Mesodermal cell (in vitro differentiated cells): ENCODE results near the gene GRPEL2.

Experiments
- H3K27ac ChIP-seq: 2 replicates; pipeline ENCODE4 v1.7.0; 2013; ENCODE audit warnings: mild to moderate bottlenecking, low read depth, low read length, moderate library complexity; ENCODE audit not compliant: severe bottlenecking
- H3K36me3 ChIP-seq: 2 replicates; pipeline ENCODE4 v1.7.1; 2013; ENCODE audit warnings: mild to moderate bottlenecking, low read length, moderate library complexity; ENCODE audit not compliant: control insufficient read depth, insufficient read depth
- H3K4me1 ChIP-seq: one replicate; pipeline ENCODE4 v1.7.1; 2013; ENCODE audit warnings: mild to moderate bottlenecking, low read length; ENCODE audit not compliant: insufficient read depth, control insufficient read depth, poor library complexity, severe bottlenecking
- H3K4me3 ChIP-seq: 2 replicates; pipeline ENCODE4 v1.7.0; 2013; ENCODE audit warnings: low read length, control low read depth, mild to moderate bottlenecking; ENCODE audit not compliant: insufficient read depth, poor library complexity, severe bottlenecking; ENCODE audit errors: extremely low read depth
- H3K9me3 ChIP-seq: 2 replicates; pipeline ENCODE4 v1.7.1; 2013; ENCODE audit warnings: mild to moderate bottlenecking, low read length, moderate library complexity; ENCODE audit not compliant: control insufficient read depth
- WGBS, 2 experiments: methylation state at CpG; one replicate each; pipeline ENCODE4 v1.1.5; 2013; ENCODE audit warnings: missing lambda C conversion rate in 2 of 2; ENCODE audit not compliant: insufficient coverage in 2 of 2; 5-methylcytosine and 5-hydroxymethylcytosine counted together

GRPEL2 gene

GRCh38 chr5:149320791-149321330, 24.4 kb upstream of the GRPEL2 start:
- Histone ChIP-seq H3K9me3 (peaks cover 4% of the 10 kb centered on the region), H3K36me3 (peaks cover 23% of the 10 kb centered on the region), H3K4me1 (peaks cover 23% of the 10 kb centered on the region), H3K4me3 (no peak overlapping the region), H3K27ac (peak overlapping the region; percentile 72)
- WGBS, 2 experiments, result 58 to 73% methylated on average over 4 of the region's 4 CpGs

- 79 to 82% methylated on average over 10 to 11 of the region's 12 CpGs for WGBS, 2 experiments
- H3K4me3 ChIP-seq, result no peak overlapping the region
- peaks cover 23% of the 10 kb centered on the region for H3K4me1 ChIP-seq
- no peak overlapping the region for H3K27ac ChIP-seq
- peaks cover 23% of the 10 kb centered on the region for H3K36me3 ChIP-seq
- peaks cover 4% of the 10 kb centered on the region for H3K9me3 ChIP-seq
These were observed 22.8 kb upstream of the GRPEL2 start for GRCh38 chr5:149322518-149322917.

- H3K9me3 ChIP-seq, result peaks cover 4% of the 10 kb centered on the region
- H3K36me3 ChIP-seq, result peaks cover 23% of the 10 kb centered on the region
- no peak overlapping the region for H3K4me3 ChIP-seq
- H3K4me1 ChIP-seq, result peaks cover 23% of the 10 kb centered on the region
- no peak overlapping the region for H3K27ac ChIP-seq
These were observed 22.1 kb upstream of the GRPEL2 start for GRCh38 chr5:149323210-149323609.

- no peak overlapping the region for H3K27ac ChIP-seq
- peaks cover 23% of the 10 kb centered on the region for H3K4me1 ChIP-seq
- peaks cover 23% of the 10 kb centered on the region for H3K36me3 ChIP-seq
- no CpG with 5 or more reads among the region's 2 CpGs for WGBS, 2 experiments
- peaks cover 4% of the 10 kb centered on the region for H3K9me3 ChIP-seq
- no peak overlapping the region for H3K4me3 ChIP-seq
These were observed 21.6 kb upstream of the GRPEL2 start for GRCh38 chr5:149323621-149324205.

GRCh38 chr5:149324641-149325040, 20.7 kb upstream of the GRPEL2 start:
- WGBS, 2 experiments, result 100% methylated on average over 2 of the region's 2 CpGs
- Histone ChIP-seq H3K4me3 (no peak overlapping the region), H3K27ac (no peak overlapping the region), H3K36me3 (peaks cover 22% of the 10 kb centered on the region), H3K4me1 (peaks cover 23% of the 10 kb centered on the region), H3K9me3 (peaks cover 4% of the 10 kb centered on the region)

GRCh38 chr5:149325166-149325735, 20.0 kb upstream of the GRPEL2 start:
- peaks cover 4% of the 10 kb centered on the region for H3K9me3 ChIP-seq
- peaks cover 17% of the 10 kb centered on the region for H3K36me3 ChIP-seq
- no peak overlapping the region for H3K4me3 ChIP-seq
- no peak overlapping the region for H3K27ac ChIP-seq
- H3K4me1 ChIP-seq, result peaks cover 21% of the 10 kb centered on the region

GRCh38 chr5:149325894-149326293, 19.4 kb upstream of the GRPEL2 start:
- peaks cover 15% of the 10 kb centered on the region for H3K4me1 ChIP-seq
- 94 to 95% methylated on average over 4 of the region's 5 CpGs for WGBS, 2 experiments

GRCh38 chr5:149326611-149327010, 18.7 kb upstream of the GRPEL2 start:
- H3K4me1 ChIP-seq, result peaks cover 8% of the 10 kb centered on the region
- H3K36me3 ChIP-seq, result peaks cover 16% of the 10 kb centered on the region
- 87% methylated on average over 3 of the region's 3 CpGs; no CpG with 5 or more reads in 1 of the 2 experiments for WGBS, 2 experiments
- H3K27ac ChIP-seq, result no peak overlapping the region
- H3K4me3 ChIP-seq, result no peak overlapping the region
- peaks cover 4% of the 10 kb centered on the region for H3K9me3 ChIP-seq

More at GRCh38 chr5:149325894-149326293, 19.4 kb upstream of the GRPEL2 start:
- H3K36me3 ChIP-seq, result peaks cover 16% of the 10 kb centered on the region
- peaks cover 4% of the 10 kb centered on the region for H3K9me3 ChIP-seq
- H3K27ac ChIP-seq, result no peak overlapping the region
- no peak overlapping the region for H3K4me3 ChIP-seq

- peaks cover 4% of the 10 kb centered on the region for H3K9me3 ChIP-seq
- H3K27ac ChIP-seq, result no peak overlapping the region
- 93 to 100% methylated on average over 3 to 4 of the region's 5 CpGs for WGBS, 2 experiments
- no peak overlapping the region for H3K4me3 ChIP-seq
- peaks cover 16% of the 10 kb centered on the region for H3K36me3 ChIP-seq
- peaks cover 8% of the 10 kb centered on the region for H3K4me1 ChIP-seq
These were observed 17.1 kb upstream of the GRPEL2 start for GRCh38 chr5:149328177-149328576.

GRCh38 chr5:149333711-149334443, 11.4 kb upstream of the GRPEL2 start:
- Histone ChIP-seq H3K4me1 (peaks cover 4% of the 10 kb centered on the region), H3K9me3 (no peaks in the 10 kb centered on the region), H3K4me3 (no peak overlapping the region), H3K27ac (no peak overlapping the region), H3K36me3 (peaks cover 19% of the 10 kb centered on the region)
- 100% methylated on average over 1 of the region's 2 CpGs for WGBS, 2 experiments

GRCh38 chr5:149337736-149338135, 7.6 kb upstream of the GRPEL2 start:
- H3K27ac ChIP-seq, result no peak overlapping the region
- peaks cover 4% of the 10 kb centered on the region for H3K4me1 ChIP-seq
- H3K36me3 ChIP-seq, result peaks cover 14% of the 10 kb centered on the region
- 89 to 100% methylated on average over 1 to 2 of the region's 4 CpGs for WGBS, 2 experiments
- H3K4me3 ChIP-seq, result no peak overlapping the region
- no peaks in the 10 kb centered on the region for H3K9me3 ChIP-seq
